Measurements from ENCODE around the gene TMEM72.
A peak's percentile ranks its signal among the peaks of the same experiment; 100 is the strongest.

Gene TMEM72

DNA sequence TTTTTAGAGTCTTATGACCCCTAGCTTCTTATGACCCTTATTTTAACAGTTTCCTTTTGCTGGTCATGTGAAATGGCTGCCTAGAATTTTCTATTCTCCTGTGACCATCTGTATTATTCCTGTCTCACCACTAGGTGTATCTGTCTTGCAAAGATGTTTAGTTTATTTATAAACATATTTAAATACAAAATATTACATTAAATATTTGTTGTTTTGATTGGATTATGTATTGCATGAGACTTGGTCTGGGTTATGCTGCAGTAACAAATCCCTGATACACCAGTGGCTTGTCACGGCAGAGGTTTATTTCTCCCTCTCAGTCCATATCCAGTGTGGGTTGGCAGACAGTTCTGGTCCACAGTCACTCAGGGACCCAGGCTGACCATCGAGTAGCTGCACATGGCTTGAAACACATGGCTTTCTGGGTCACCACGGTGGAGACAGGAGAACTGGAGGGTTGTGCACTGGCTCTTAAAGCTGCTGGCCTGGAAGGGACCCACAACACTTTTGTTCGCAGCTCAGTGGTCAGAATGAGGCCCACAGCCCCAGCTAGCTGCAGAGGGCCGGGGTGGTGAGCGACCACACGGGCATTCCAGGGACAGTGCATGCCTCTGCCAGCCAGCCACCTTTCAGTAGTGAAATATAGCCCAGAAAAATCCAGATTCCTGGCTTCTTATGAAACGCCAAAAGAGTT is 55.8 kb downstream of the TMEM72 start:
- TF ChIP-seq, protein P1, sequence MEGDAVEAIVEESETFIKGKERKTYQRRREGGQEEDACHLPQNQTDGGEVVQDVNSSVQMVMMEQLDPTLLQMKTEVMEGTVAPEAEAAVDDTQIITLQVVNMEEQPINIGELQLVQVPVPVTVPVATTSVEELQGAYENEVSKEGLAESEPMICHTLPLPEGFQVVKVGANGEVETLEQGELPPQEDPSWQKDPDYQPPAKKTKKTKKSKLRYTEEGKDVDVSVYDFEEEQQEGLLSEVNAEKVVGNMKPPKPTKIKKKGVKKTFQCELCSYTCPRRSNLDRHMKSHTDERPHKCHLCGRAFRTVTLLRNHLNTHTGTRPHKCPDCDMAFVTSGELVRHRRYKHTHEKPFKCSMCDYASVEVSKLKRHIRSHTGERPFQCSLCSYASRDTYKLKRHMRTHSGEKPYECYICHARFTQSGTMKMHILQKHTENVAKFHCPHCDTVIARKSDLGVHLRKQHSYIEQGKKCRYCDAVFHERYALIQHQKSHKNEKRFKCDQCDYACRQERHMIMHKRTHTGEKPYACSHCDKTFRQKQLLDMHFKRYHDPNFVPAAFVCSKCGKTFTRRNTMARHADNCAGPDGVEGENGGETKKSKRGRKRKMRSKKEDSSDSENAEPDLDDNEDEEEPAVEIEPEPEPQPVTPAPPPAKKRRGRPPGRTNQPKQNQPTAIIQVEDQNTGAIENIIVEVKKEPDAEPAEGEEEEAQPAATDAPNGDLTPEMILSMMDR (IDR thresholded peaks at IDR 0.05; ENCODE audit: insufficient read depth, low read depth, low read length, missing control alignments): no peak
- no peak overlapping the region for H3K4me3 ChIP-seq (ENCODE audit: low read depth, low read length)
- DNase-seq (ENCODE audit: low read depth): no peak

DNA sequence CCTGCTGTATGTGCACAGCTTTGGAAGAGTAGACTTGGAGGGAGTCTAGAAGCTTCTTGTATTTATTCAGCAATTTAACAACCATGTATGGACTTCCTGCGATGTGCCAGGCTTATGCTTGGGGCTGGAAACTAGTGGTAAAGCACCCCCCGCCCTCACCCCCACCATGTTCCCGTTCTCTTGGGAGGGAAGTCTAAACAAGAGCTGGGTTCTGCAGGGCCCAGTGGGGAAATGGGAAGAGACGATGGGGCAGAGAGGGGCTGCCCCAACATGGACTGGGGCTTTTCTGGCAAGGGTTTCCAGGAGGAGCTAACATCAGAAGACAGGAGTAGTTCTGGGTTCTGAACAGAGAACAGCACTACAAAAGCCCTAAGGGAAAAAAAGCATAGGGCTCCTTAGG is 56.5 kb downstream of the TMEM72 start:
- TF ChIP-seq, protein P1 (IDR thresholded peaks at IDR 0.05; ENCODE audit: insufficient read depth, low read depth, low read length, missing control alignments): no peak
- DNase-seq (ENCODE audit: low read depth): no peak
- no peak overlapping the region for H3K4me3 ChIP-seq (ENCODE audit: low read depth, low read length)

DNA sequence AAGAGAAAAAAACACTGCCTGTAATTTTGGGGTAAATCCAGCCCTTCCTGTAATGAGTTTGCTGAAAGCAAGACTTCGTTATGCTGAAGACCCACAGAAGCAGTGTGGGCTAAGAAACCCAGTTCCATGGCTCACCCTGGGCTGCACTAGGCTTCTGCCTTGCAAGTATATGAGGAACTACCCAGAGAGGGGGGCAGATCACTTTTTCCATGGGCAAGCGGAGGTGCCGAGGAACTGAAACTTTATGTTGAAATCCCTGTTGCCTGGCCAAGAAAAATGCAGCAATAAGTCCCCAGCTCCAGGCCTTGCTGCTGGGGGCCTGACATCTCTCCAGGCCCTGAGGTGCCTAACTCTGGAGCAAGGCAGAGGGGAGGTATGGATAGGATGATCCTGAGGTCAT is 57.0 kb downstream of the TMEM72 start:
- H3K4me3 ChIP-seq (ENCODE audit: low read depth, low read length): no peak overlapping the region
- TF ChIP-seq, protein P1 (IDR thresholded peaks at IDR 0.05; ENCODE audit: insufficient read depth, low read depth, low read length, missing control alignments): no peak
- peak; percentile 40 for DNase-seq (ENCODE audit: low read depth)

- no peak for DNase-seq (ENCODE audit: low read depth)
- TF ChIP-seq, protein P1 (IDR thresholded peaks at IDR 0.05; ENCODE audit: insufficient read depth, low read depth, low read length, missing control alignments): no peak
- no peak overlapping the region for H3K4me3 ChIP-seq (ENCODE audit: low read depth, low read length)
Observed at GRCh38 chr10:44968500-44969400, 57.6 kb downstream of the TMEM72 start.

- H3K4me3 ChIP-seq (ENCODE audit: low read depth, low read length): no peak overlapping the region
- TF ChIP-seq, protein P1 (IDR thresholded peaks at IDR 0.05; ENCODE audit: insufficient read depth, low read depth, low read length, missing control alignments): no peak
Observed at GRCh38 chr10:44969854-44970253, 58.7 kb downstream of the TMEM72 start.

GRCh38 chr10:44970812-44971395 is 59.8 kb downstream of the TMEM72 start:
- H3K4me3 ChIP-seq (ENCODE audit: low read depth, low read length): no peak overlapping the region
- no peak for DNase-seq (ENCODE audit: low read depth)
- TF ChIP-seq, protein P1 (IDR thresholded peaks at IDR 0.05; ENCODE audit: insufficient read depth, low read depth, low read length, missing control alignments): no peak

More at GRCh38 chr10:44969854-44970253, 58.7 kb downstream of the TMEM72 start:
- no peak for DNase-seq (ENCODE audit: low read depth)

All from GM12865 (cell line).